H1 (cell line): ENCODE measurements around the gene CCDC184. TPM values are rescaled to one million over a fixed set of nuclear protein-coding genes. Genes with fewer than 3 reads are reported as not detected.

Source experiments
- CTCF ChIA-PET: fragments of 300-600 bp; sonication (Branson Sonifier 250); formaldehyde crosslinking; loops from one replicate; lab custom pipeline; 2021; ENCODE audit not compliant: partially characterized antibody; lab: Charles Lee
- POLR2A ChIA-PET: fragments of 300-600 bp; sonication (Branson Sonifier 250); formaldehyde crosslinking; loops from one replicate; lab custom pipeline; 2021; ENCODE audit warnings: inconsistent platforms; ENCODE audit not compliant: partially characterized antibody; lab: Charles Lee
- DNase-seq, 2 experiments: peaks; one replicate each; pipeline versions ENCODE4 v3.0.0 to v3.0.0-alpha.2; 2010 to 2022; ENCODE audit warnings: low spot score in 2 of 2, low read depth in 1 of 2, mixed read lengths in 1 of 2
- FAIRE-seq: peaks from 2 replicates; lab custom pipeline; 2011; peaks lifted over from hg19 to GRCh38; lab: Jason Lieb, UNC
- H2AFZ ChIP-seq: 2 replicates; pipeline ENCODE4 v1.8.1; 2012; ENCODE audit warnings: low read length, inconsistent platforms
- H2AK5ac ChIP-seq: 2 replicates; pipeline ENCODE4 v1.6.1; 2013; ENCODE audit warnings: low read depth, low read length
- H2BK120ac ChIP-seq: replicated peaks from 2 replicates; pipeline ENCODE3; 2013; ENCODE audit warnings: low read depth, low read length, inconsistent platforms
- H2BK12ac ChIP-seq: 2 replicates; pipeline ENCODE4 v1.6.1; 2013; ENCODE audit warnings: low read depth, low read length
- H2BK15ac ChIP-seq: 2 replicates; pipeline ENCODE4 v1.6.1; 2013; ENCODE audit warnings: low read length
- H2BK20ac ChIP-seq: 2 replicates; pipeline ENCODE4 v1.6.1; 2013; ENCODE audit warnings: low read length
- H2BK5ac ChIP-seq: 2 replicates; pipeline ENCODE4 v1.6.1; 2013; ENCODE audit warnings: low read depth, low read length
- H3K14ac ChIP-seq: 2 replicates; pipeline ENCODE4 v1.6.1; 2013; ENCODE audit warnings: inconsistent platforms; ENCODE audit not compliant: insufficient read length
- H3K18ac ChIP-seq: 2 replicates; pipeline ENCODE4 v1.6.1; 2013; ENCODE audit warnings: low read length; ENCODE audit errors: extremely low read depth
- H3K23ac ChIP-seq: 2 replicates; pipeline ENCODE4 v1.6.1; 2013; ENCODE audit warnings: inconsistent platforms; ENCODE audit not compliant: insufficient read length
- H3K23me2 ChIP-seq: 2 replicates; pipeline ENCODE4 v1.6.1; 2013; ENCODE audit warnings: low read depth, low read length
- H3K27ac ChIP-seq: 2 replicates; pipeline ENCODE4 v1.6.1; 2011; ENCODE audit warnings: low read depth, low read length, inconsistent platforms
- H3K27me3 ChIP-seq, 4 experiments: replicated peaks in 1 of 4; 1 replicate in 1 of 4; 2 replicates in 3 of 4; pipeline versions ENCODE4 v1.6.1 to v1.8.1; 2011 to 2013; ENCODE audit warnings: low read length in 3 of 4, mild to moderate bottlenecking in 3 of 4, inconsistent platforms in 2 of 4, mixed read lengths in 2 of 4, moderate library complexity in 1 of 4; ENCODE audit not compliant: control insufficient read depth in 3 of 4, insufficient read depth in 3 of 4; ENCODE audit errors: extremely low read depth in 1 of 4
- H3K36me3 ChIP-seq, 4 experiments: 2 replicates each; pipeline versions ENCODE4 v1.6.1 to v1.8.1; 2011 to 2013; ENCODE audit warnings: mild to moderate bottlenecking in 4 of 4, low read length in 3 of 4, moderate library complexity in 2 of 4, control low read depth in 1 of 4, inconsistent platforms in 1 of 4; ENCODE audit not compliant: insufficient read depth in 4 of 4, control insufficient read depth in 2 of 4
- H3K4ac ChIP-seq: replicated peaks from 2 replicates; pipeline ENCODE3; 2013; ENCODE audit warnings: low read length, low read depth, mixed read lengths, inconsistent platforms; ENCODE audit not compliant: insufficient read length
- H3K4me1 ChIP-seq, 4 experiments: replicated peaks in 1 of 4; 1 replicate in 1 of 4; 2 replicates in 3 of 4; pipeline versions ENCODE4 v1.6.1 to v1.8.1; 2011 to 2013; ENCODE audit warnings: low read length in 3 of 4, inconsistent platforms in 2 of 4, mixed read lengths in 1 of 4; ENCODE audit not compliant: insufficient read depth in 4 of 4, control insufficient read depth in 3 of 4
- H3K4me2 ChIP-seq, 2 experiments: 2 replicates each; pipeline versions ENCODE4 v1.6.1 to v1.8.1; 2011 to 2013; ENCODE audit warnings: low read depth in 2 of 2, low read length in 2 of 2, control low read depth in 1 of 2, inconsistent platforms in 1 of 2, mild to moderate bottlenecking in 1 of 2; ENCODE audit not compliant: insufficient read depth in 1 of 2
- H3K4me3 ChIP-seq, 4 experiments: fragments of 200-600, 300-600 bp in 1 of 4; sonication (generic), shearing (Covaris generic), sonication (Bioruptor Twin) in 1 of 4; 2 replicates each; pipeline versions ENCODE4 v1.5.1 to v1.8.1; 2011 to 2016; ENCODE audit warnings: low read length in 4 of 4, low read depth in 3 of 4, control low read depth in 2 of 4, inconsistent platforms in 2 of 4, mild to moderate bottlenecking in 2 of 4, mixed read lengths in 1 of 4, moderate library complexity in 1 of 4; ENCODE audit not compliant: insufficient read depth in 2 of 4; ENCODE audit errors: extremely low read depth in 1 of 4
- H3K56ac ChIP-seq: replicated peaks from 2 replicates; pipeline ENCODE3; 2013; ENCODE audit warnings: low read depth, mild to moderate bottlenecking, mixed read lengths, low read length, inconsistent platforms; ENCODE audit not compliant: insufficient read length
- H3K79me1 ChIP-seq: 2 replicates; pipeline ENCODE4 v1.6.1; 2013; ENCODE audit warnings: low read depth, low read length, control low read depth
- H3K79me2 ChIP-seq, 2 experiments: 2 replicates each; pipeline versions ENCODE4 v1.6.1 to v1.8.1; 2012 to 2013; ENCODE audit warnings: low read length in 2 of 2, mild to moderate bottlenecking in 2 of 2, inconsistent platforms in 1 of 2; ENCODE audit not compliant: insufficient read depth in 2 of 2, control insufficient read depth in 1 of 2
- H3K9ac ChIP-seq, 4 experiments: replicated peaks in 1 of 4; 1 replicate in 1 of 4; 2 replicates in 3 of 4; pipeline versions ENCODE4 v1.6.1 to v1.8.1; 2011 to 2013; ENCODE audit warnings: low read depth in 3 of 4, low read length in 3 of 4, control low read depth in 2 of 4, mild to moderate bottlenecking in 2 of 4, moderate library complexity in 2 of 4, inconsistent platforms in 1 of 4; ENCODE audit errors: extremely low read depth in 1 of 4
- H3K9me3 ChIP-seq, 2 experiments: 2 replicates each; pipeline versions ENCODE4 v1.6.1 to v1.8.1; 2012 to 2013; ENCODE audit warnings: mild to moderate bottlenecking in 2 of 2, moderate library complexity in 2 of 2, control low read depth in 1 of 2, inconsistent platforms in 1 of 2, low read depth in 1 of 2, low read length in 1 of 2, mixed read lengths in 1 of 2; ENCODE audit not compliant: insufficient read depth in 2 of 2
- H4K20me1 ChIP-seq, 2 experiments: replicated peaks in 1 of 2; 2 replicates each; pipeline versions ENCODE3 to v1.8.1; 2011 to 2013; ENCODE audit warnings: inconsistent platforms in 2 of 2, low read length in 2 of 2, mild to moderate bottlenecking in 1 of 2; ENCODE audit not compliant: insufficient read depth in 2 of 2, control insufficient read depth in 1 of 2
- H4K5ac ChIP-seq: 2 replicates; pipeline ENCODE4 v1.6.1; 2013; ENCODE audit warnings: low read length, low read depth, mixed read lengths, inconsistent platforms; ENCODE audit not compliant: insufficient read length
- H4K8ac ChIP-seq: 2 replicates; pipeline ENCODE4 v1.8.0; 2013; ENCODE audit warnings: mild to moderate bottlenecking, moderate library complexity, low read length, inconsistent platforms; ENCODE audit not compliant: insufficient read depth; ENCODE audit errors: extremely low read depth
- H4K91ac ChIP-seq: replicated peaks from 2 replicates; pipeline ENCODE3; 2013; ENCODE audit warnings: low read length, mixed read lengths, inconsistent platforms; ENCODE audit not compliant: insufficient read length
- ASH2L ChIP-seq: fragments of 200-600, 300-600 bp; sonication (generic); IDR thresholded peaks from one replicate; pipeline ENCODE4 v1.7.1; 2017; ENCODE audit warnings: low read length
- ATF2 ChIP-seq: IDR thresholded peaks from 2 replicates; pipeline ENCODE4 v1.6.1; 2012; ENCODE audit warnings: low read length, inconsistent platforms
- ATF3 ChIP-seq: IDR thresholded peaks from 2 replicates; pipeline ENCODE4 v1.6.1; 2011; ENCODE audit warnings: low read depth, mild to moderate bottlenecking, low read length; ENCODE audit not compliant: insufficient read depth
- BCL11A ChIP-seq, 2 experiments: IDR thresholded peaks; one replicate each; pipeline ENCODE4 v1.6.1; 2011; ENCODE audit warnings: low read depth in 2 of 2, low read length in 2 of 2, mild to moderate bottlenecking in 2 of 2
- CHD1 ChIP-seq: IDR thresholded peaks from 2 replicates; pipeline ENCODE4 v1.6.1; 2012; ENCODE audit warnings: low read depth, low read length, improper control_type of control experiment
- EZH2 ChIP-seq: fragments of 200-600 bp; sonication (generic); IDR thresholded peaks from 2 replicates; pipeline ENCODE4 v1.7.1; 2012; ENCODE audit warnings: low read depth, mild to moderate bottlenecking, moderate library complexity, low read length, inconsistent platforms; ENCODE audit not compliant: severe bottlenecking
- HDAC6 ChIP-seq: IDR thresholded peaks from one replicate; pipeline ENCODE4 v1.7.1; 2012; ENCODE audit warnings: low read depth, mild to moderate bottlenecking, inconsistent platforms, low read length, moderate library complexity
- POLR2A ChIP-seq, 2 experiments: IDR thresholded peaks; 1 replicate in 1 of 2; 2 replicates in 1 of 2; pipeline ENCODE4 v1.6.1; 2011; ENCODE audit warnings: low read depth in 2 of 2, low read length in 2 of 2, mild to moderate bottlenecking in 2 of 2; ENCODE audit errors: control extremely low read depth in 1 of 2
- TAF7 ChIP-seq: optimal IDR thresholded peaks from 2 replicates; pipeline ENCODE3; 2011; ENCODE audit warnings: low read depth, mild to moderate bottlenecking, inconsistent platforms, low read length, moderate library complexity, borderline replicate concordance
- TCF12 ChIP-seq: IDR thresholded peaks from 2 replicates; pipeline ENCODE4 v1.6.1; 2011; ENCODE audit warnings: low read depth, mild to moderate bottlenecking, low read length
- ZNF274 ChIP-seq: IDR thresholded peaks from 2 replicates; pipeline ENCODE4 v1.7.0; 2012; ENCODE audit warnings: low read length, borderline replicate concordance; ENCODE audit errors: extremely low read depth
- WGBS, 2 experiments: shearing (Covaris generic) in 1 of 2; methylation state at CpG; one replicate each; pipeline versions ENCODE4 v1.1.6 to v1.1.7; 2013 to 2015; ENCODE audit warnings: low lambda C conversion rate in 2 of 2, mixed read lengths in 2 of 2, inconsistent platforms in 1 of 2, low coverage in 1 of 2, missing lambda C conversion rate in 1 of 2; ENCODE audit not compliant: insufficient replicate concordance in 2 of 2, insufficient coverage in 1 of 2, insufficient read length in 1 of 2; ENCODE audit errors: extremely low coverage in 1 of 2, missing lambda C conversion rate in 1 of 2; 5-methylcytosine and 5-hydroxymethylcytosine counted together
- polyA plus RNA-seq, 7 experiments: library from polyadenylated mRNA; depleted of rRNA in 3 of 7; stranded (reverse) in 5 of 7; unstranded in 2 of 7; fragments of >200 nt in 5 of 7; fragments of 200-250 nt in 2 of 7; gene quantifications; 1 replicate in 5 of 7; 2 replicates in 1 of 7; 4 replicates in 1 of 7; pipeline versions ENCODE4 v1.2.1 to v1.2.3, GENCODE V29; 2011 to 2013; ENCODE audit warnings: missing spikeins in 2 of 7, mixed read lengths in 2 of 7
- total RNA-seq: library from RNA; stranded (reverse); fragmentation: NEBNext Ultra II Directional; extraction: Animal tissue kit (Norgen Biotek cat#: 25700); gene quantifications from 2 replicates; pipeline ENCODE4 v1.2.1, GENCODE V29; 2021

Gene CCDC184
- total and polyA plus RNA-seq, 2 of the 8 experiments (the other 6 are each of a cell fraction or from before 2014, with no cell fraction given): 2.2 to 3.0 TPM

GRCh38 chr12:48177982-48178381 lies 5.5 kb upstream of the CCDC184 start:
- no peak overlapping the region for H2AK5ac ChIP-seq
- H3K4me1 ChIP-seq: peaks cover 0 to 11% (median 6%) of the 10 kb centered on the region in 4 experiments; a peak in 4 of 7 replicates
- no peak overlapping the region for H4K91ac ChIP-seq
- FAIRE-seq (no peak), DNase-seq (no peak)
- H3K14ac ChIP-seq: no peak overlapping the region
- no peak overlapping the region for H2BK120ac ChIP-seq
- H3K23me2 ChIP-seq: peaks cover 5% of the 10 kb centered on the region; the same call in 1 of the 2 replicates
- H3K56ac ChIP-seq: no peak overlapping the region
- H3K4ac ChIP-seq: no peak overlapping the region
- no peak overlapping the region for H3K18ac ChIP-seq
- POLR2A ChIA-PET: interaction anchor here (2.5 kb wide), 1 partner anchor 9 kb away, joined by 7 read pairs; no protein-coding TSS in a partner anchor
- H3K23ac ChIP-seq: no peak overlapping the region
- no peaks in the 10 kb centered on the region for H3K79me2 ChIP-seq
- H4K8ac ChIP-seq: no peak overlapping the region
- H3K79me1 ChIP-seq: no peaks in the 10 kb centered on the region
- no peak overlapping the region for H2BK5ac ChIP-seq
- no peaks in the 10 kb centered on the region for H3K36me3 ChIP-seq
- no peak for TF ChIP-seq ASH2L
- TF ChIP-seq ATF2: no peak
- TF ChIP-seq BCL11A (IDR thresholded peaks at IDR 0.05; ENCODE audit: low read depth in 2 of 2, low read length in 2 of 2): no peak
- no peak for TF ChIP-seq TCF12
- no peak for TF ChIP-seq ATF3
- TF ChIP-seq HDAC6: no peak
- TF ChIP-seq CHD1: no peak
- no peak for TF ChIP-seq POLR2A (IDR thresholded peaks at IDR 0.05; ENCODE audit: control extremely low read depth in 1 of 2, low read depth in 2 of 2, low read length in 2 of 2)
- TF ChIP-seq TAF7: no peak
- TF ChIP-seq ZNF274: no peak
- TF ChIP-seq EZH2: no peak
- no peak overlapping the region for H2BK20ac ChIP-seq
- H3K9ac ChIP-seq: no peak overlapping the region
- no peaks in the 10 kb centered on the region for H4K20me1 ChIP-seq
- H3K9me3 ChIP-seq: no peaks in the 10 kb centered on the region
- H3K27me3 ChIP-seq: peaks cover 0 to 10% (median 4%) of the 10 kb centered on the region in 4 experiments; a peak in 3 of 7 replicates
- no peak overlapping the region for H4K5ac ChIP-seq
- no peak overlapping the region for H2AFZ ChIP-seq
- 87% methylated on average over 4 of the region's 4 CpGs; no CpG with 5 or more reads in 1 of the 2 experiments for WGBS, 2 experiments
- no peak overlapping the region for H3K4me3 ChIP-seq
- H2BK12ac ChIP-seq: no peak overlapping the region
- no peak overlapping the region for H2BK15ac ChIP-seq
- H3K4me2 ChIP-seq: no peak overlapping the region
- H3K27ac ChIP-seq: no peak overlapping the region
- CTCF ChIA-PET: interaction anchor here (0.9 to 5.7 kb wide), 5 partner anchors 9 to 72 kb away, joined by 3 to 40 read pairs (median 7); partner anchors contain the start of gene SENP1
